Renal pelvis (tissue), 4 donors: ENCODE data around the gene SARDH. TPM values are rescaled to one million over a fixed set of nuclear protein-coding genes. Genes with fewer than 3 reads are reported as not detected.
"Not testable (repeated sequence)": the region's sequence is repeated elsewhere in the genome, so short reads cannot be mapped to it uniquely, and the experiment has no call there.

Source experiments
- DNase-seq: peaks from one replicate; pipeline ENCODE4 v3.0.0-alpha.2; 2013
- polyA plus RNA-seq, 3 donors: library from polyadenylated mRNA; unstranded; fragments of 120-200 nt; gene quantifications; one replicate each; pipeline ENCODE4 v1.2.1, GENCODE V29; 2013; ENCODE audit not compliant: insufficient read length in 3 of 3

The SARDH gene
- polyA plus RNA-seq, 3 donors, result 12.9 to 14.8 (median 13.1) TPM

- peak; percentile 33 for DNase-seq
Observed at GRCh38 chr9:133635098-133635497, 103.1 kb downstream of the SARDH start.

DNA sequence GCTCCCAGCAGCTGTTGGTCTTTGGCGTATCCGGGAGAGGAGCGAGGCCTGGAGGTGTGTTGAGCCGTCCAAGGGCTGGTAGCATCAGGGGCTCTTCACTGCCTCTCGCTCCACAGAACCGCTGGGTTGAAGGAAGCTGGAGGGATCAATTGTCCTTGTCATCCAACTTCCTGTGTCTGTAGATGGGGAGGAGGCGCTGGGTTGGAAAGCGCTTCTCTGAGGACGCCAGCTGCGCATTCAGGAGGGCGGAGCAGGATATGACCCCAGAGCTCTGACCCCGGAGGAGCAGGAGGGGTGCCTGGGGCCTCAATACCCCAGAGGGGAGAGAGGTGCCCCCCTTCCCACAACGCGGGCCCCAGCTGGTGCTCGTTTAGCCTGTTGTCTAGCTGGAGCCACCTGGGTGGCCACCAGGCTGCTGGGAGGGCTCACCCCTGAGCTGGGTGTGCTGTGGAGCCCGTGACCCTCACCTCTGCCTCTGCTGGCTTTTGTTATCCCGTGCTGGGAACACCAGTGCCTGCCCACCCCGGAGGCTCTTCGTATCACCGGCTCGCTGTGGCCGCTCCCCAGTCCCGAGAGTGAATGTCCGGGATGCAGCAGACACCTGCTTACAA is 104.0 kb downstream of the SARDH start:
- peak; percentile 35 for DNase-seq

DNA sequence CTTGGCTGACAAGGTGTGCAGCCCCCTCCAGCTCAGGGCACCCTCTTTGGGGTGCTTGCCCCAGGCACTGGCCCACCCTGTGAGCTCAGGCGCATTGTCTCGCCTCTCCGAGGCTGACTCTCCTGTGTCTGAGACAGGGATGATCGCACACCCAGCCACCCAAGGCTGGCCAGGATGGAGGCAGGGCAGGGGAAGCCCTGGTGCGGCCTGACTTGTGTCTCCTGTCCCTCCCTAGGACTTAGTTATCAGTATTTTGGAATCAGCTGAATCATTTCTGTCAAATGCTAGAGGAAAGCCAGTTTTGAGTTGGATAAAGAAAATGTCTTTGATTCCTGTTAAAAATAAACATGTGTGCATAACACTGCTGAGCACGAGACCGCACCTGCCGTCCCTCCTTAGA is 104.5 kb downstream of the SARDH start:
- no peak for DNase-seq

GRCh38 chr9:133632806-133633680 is 105.1 kb downstream of the SARDH start:
- DNase-seq, result no peak

- DNase-seq, result no peak
Observed at GRCh38 chr9:133631111-133631510, 107.0 kb downstream of the SARDH start.

- no peak for DNase-seq
Observed at GRCh38 chr9:133629221-133630110, 108.7 kb downstream of the SARDH start.

DNA sequence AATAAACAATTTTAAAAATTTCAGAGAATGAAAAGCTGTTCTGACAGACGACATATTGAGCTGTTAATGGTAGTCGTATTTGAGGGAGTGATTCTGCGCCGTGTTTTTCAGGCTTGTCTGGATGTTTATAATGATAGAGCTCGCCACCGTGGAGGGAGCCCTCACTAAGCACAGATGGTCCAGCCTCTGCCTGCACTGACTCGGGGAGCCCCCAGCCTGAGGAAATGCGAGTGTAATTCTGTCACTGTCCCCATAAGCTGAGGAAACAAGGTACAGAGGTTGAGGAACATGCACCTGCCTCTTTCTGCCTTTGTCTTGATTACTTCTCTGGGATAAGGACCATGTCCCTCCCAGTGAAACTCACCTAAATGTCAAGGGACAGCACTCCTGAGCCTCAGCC is 109.4 kb downstream of the SARDH start:
- DNase-seq, result no peak

GRCh38 chr9:133627341-133627740 is 110.8 kb downstream of the SARDH start:
- DNase-seq, result no peak

GRCh38 chr9:133626008-133626407 is 112.1 kb downstream of the SARDH start:
- not testable (repeated sequence) for DNase-seq

DNA sequence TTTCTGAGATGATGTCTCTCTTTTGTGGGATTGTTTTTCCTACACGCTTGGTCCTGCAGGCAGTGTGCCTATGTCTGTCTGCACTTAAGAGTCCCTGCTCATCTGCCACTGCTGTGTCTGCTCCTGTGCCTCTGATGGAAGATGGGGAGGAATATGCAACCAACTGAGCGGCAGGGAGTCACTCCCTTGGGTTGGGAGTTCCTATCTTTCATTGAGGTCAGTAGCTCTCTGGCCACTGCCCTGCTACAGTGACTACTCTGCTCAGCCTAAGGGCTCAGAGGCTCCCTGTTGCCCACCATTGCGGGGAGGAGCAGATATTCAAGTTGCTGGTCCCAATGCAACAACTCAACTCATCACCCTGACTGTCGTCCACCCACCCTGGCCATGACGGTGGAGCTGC is 115.6 kb downstream of the SARDH start:
- no peak for DNase-seq

- no peak for DNase-seq
Observed at GRCh38 chr9:133621725-133622267, 116.4 kb downstream of the SARDH start.

- no peak for DNase-seq
Observed at GRCh38 chr9:133619791-133620190, 118.4 kb downstream of the SARDH start.

DNA sequence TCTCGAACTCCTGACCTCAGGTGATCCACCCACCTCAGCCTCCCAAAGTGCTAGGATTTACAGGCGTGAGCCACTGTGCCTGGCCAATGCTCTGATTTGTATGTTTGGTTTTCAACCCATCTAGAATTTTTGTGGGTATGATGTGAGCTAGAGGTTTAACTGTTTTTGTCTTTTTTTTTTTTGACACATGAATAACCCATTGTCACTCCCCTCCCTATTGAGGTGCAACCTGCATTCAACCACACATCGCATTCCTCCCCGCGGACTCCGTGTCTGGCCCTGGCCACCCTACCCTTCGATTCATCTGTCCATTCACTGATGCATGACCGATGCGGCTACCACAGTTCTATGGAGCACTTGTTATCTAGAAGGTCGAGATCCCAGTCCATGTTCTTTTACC is 119.4 kb downstream of the SARDH start:
- DNase-seq, result no peak

DNA sequence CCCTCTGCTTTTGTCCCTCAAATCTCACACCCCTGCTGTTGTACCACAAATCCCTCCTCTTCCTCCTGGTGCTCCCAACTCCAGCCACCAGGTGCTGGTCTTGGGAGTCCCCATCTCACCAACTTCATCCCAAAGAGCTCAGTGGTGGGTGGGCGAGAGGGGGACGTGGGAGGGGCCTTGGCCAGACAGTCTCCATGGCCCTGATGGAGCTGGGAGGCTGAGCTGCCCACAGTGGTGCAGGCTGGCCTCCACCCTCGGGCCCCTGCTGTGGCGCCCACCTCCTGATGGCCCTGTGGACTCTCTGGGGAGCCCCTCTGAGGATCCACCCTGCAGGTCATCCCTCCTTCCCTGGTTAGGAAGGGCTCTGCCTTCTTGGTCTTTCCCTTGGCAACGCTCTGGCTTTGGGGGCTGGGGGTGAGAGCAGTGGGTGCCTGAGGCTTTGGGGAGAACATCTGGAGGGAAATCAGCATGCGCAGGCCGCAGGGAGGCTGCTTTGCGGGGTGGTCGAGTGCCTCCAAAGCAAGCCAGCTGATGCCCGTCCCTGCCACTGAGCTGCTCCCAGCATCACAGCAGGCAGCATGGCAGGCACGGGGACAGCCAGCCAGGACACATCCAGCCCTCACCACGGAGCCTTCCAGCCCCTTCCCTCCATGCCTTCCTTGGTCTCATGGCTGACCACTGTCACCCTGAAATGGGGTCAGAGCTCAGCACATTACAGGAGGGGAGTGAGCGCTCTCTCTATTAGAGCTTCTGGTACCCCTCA is 121.3 kb downstream of the SARDH start:
- DNase-seq, result no peak

- DNase-seq, result no peak
Observed at GRCh38 chr9:133615606-133616188, 122.5 kb downstream of the SARDH start.

DNA sequence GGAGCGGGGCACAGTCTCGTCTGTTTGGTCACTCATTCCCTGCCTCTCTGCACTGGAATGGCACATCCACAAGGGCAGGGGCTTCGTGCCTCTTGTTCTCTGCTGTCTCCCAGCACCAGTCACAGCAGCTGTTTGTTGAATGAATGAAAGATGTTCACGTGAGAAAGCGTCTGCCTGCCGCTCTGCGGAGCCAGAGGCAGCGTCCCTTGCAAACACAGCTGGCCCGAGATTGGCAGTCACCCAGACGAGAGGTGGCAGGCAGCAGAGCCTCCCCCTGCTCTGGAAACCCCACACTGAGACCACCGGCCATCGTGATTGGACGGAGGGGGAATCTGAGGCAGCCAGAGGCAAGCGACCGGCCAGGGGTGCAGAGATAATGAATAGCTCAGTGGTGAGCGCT is 123.0 kb downstream of the SARDH start:
- no peak for DNase-seq

DNA sequence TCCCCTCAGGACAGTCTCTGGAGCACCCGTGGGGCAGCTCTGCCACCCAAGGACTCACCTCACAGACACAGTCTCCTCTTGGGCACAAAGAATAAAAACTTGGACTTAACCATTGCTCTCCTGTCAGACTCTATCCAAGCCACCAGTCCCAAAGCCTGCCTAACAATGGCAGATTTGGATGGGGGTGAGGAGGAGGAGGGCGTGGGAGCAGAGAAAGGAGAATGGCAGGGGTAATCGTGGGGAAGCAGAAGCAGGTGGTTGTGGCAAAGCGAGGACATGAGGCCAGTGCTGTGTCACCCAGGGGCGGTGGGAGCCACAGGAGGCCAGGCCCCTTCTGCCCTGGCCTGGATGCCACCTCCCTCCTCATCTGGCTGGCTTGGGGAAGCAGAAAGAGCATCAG is 123.5 kb downstream of the SARDH start:
- DNase-seq, result no peak

- no peak for DNase-seq
Observed at GRCh38 chr9:133614056-133614455, 124.1 kb downstream of the SARDH start.
